Activated B cell treated with CpG ODN at 0.5 μM for 24 hours (primary cell): ENCODE results near the gene ARHGAP15. TPM values are rescaled to one million over a fixed set of nuclear protein-coding genes. Genes with fewer than 3 reads are reported as not detected.

Experiments used
- ATAC-seq: fragments of 200-7000 bp; cut with Tn5 transposase; one replicate; pipeline ENCODE4 v1.10.0; 2021; ENCODE audit warnings: low read depth, mild to moderate bottlenecking, moderate library complexity
- CTCF ChIA-PET: fragments of 350-600 bp; sonication (Branson Sonifier 250); formaldehyde crosslinking; loops from one replicate; lab custom pipeline; 2021; ENCODE audit warnings: antibody characterized with exemption; lab: Charles Lee
- POLR2A ChIA-PET: fragments of 350-600 bp; sonication (Branson Sonifier 250); formaldehyde crosslinking; loops from one replicate; lab custom pipeline; 2021; ENCODE audit warnings: antibody characterized with exemption; lab: Charles Lee
- DNase-seq: peaks from one replicate; pipeline ENCODE4 v3.0.0; 2022
- H3K27ac Mint-ChIP-seq: one replicate; pipeline ENCODE4 v1.8.0; 2020; ENCODE audit warnings: mixed read lengths
- H3K27me3 Mint-ChIP-seq: one replicate; pipeline ENCODE4 v1.8.0; 2021; ENCODE audit warnings: mixed read lengths
- H3K36me3 Mint-ChIP-seq: one replicate; pipeline ENCODE4 v1.8.0; 2021; ENCODE audit warnings: low read depth, mixed read lengths
- H3K4me1 Mint-ChIP-seq: one replicate; pipeline ENCODE4 v1.8.0; 2021; ENCODE audit warnings: mixed read lengths
- H3K4me3 Mint-ChIP-seq: one replicate; pipeline ENCODE4 v1.8.0; 2020; ENCODE audit warnings: mild to moderate bottlenecking, mixed read lengths
- H3K9me3 Mint-ChIP-seq: one replicate; pipeline ENCODE4 v1.8.0; 2020; ENCODE audit warnings: mixed read lengths
- CTCF ChIP-seq: fragments of 200-600 bp; IDR thresholded peaks from one replicate; pipeline ENCODE4 v1.8.0; 2022; ENCODE audit warnings: antibody characterized with exemption, mild to moderate bottlenecking
- intact Hi-C: fragments of 100-400 bp; cut with micrococcal nuclease; formaldehyde crosslinking; loops from one replicate; pipeline ENCODE4 v1.15.1; 2024
- total RNA-seq: library from RNA; stranded (reverse); gene quantifications from 2 replicates; pipeline ENCODE4 v1.2.3, GENCODE V29; 2022

Gene ARHGAP15
- total RNA-seq, 1 donor from 2014 or later: 112 TPM

GRCh38 chr2:143230506-143231253 lies 101.5 kb downstream of the ARHGAP15 start:
- Mint-ChIP-seq H3K4me1 (peaks cover 16% of the 10 kb centered on the region), H3K36me3 (peaks cover 72% of the 10 kb centered on the region), H3K4me3 (no peak overlapping the region), H3K27ac (no peak overlapping the region), H3K9me3 (peaks cover 13% of the 10 kb centered on the region), H3K27me3 (no peaks in the 10 kb centered on the region)
- ChIA-PET CTCF (interaction anchor here (0.6 to 0.8 kb wide), 2 partner anchors 17 to 120 kb away, joined by 3 read pairs; no protein-coding TSS in a partner anchor), POLR2A (no interaction called here)
- ATAC-seq (no peak), DNase-seq (no peak)
- intact Hi-C loops: no loop called here
- no peak for TF ChIP-seq CTCF

- ChIA-PET POLR2A (no interaction called here), CTCF (no interaction called here)
- Mint-ChIP-seq H3K27ac (peak overlapping the region; percentile 61), H3K4me1 (peaks cover 15% of the 10 kb centered on the region), H3K4me3 (no peak overlapping the region), H3K36me3 (peaks cover 73% of the 10 kb centered on the region), H3K9me3 (peaks cover 13% of the 10 kb centered on the region), H3K27me3 (no peaks in the 10 kb centered on the region)
- intact Hi-C loops: no loop called here
- DNase-seq (no peak), ATAC-seq (peak; percentile 25)
- TF ChIP-seq CTCF: no peak
These were observed 102.0 kb downstream of the ARHGAP15 start for GRCh38 chr2:143231254-143231645.

- no peak overlapping the region for H3K4me3 Mint-ChIP-seq
- ChIA-PET CTCF (interaction anchor here (0.5 kb wide), 1 partner anchor 21 kb away, joined by 3 read pairs; no protein-coding TSS in a partner anchor), POLR2A (no interaction called here)
- peaks cover 2% of the 10 kb centered on the region for H3K4me1 Mint-ChIP-seq
- H3K9me3 Mint-ChIP-seq: peaks cover 8% of the 10 kb centered on the region
- ATAC-seq: no peak
- peaks cover 71% of the 10 kb centered on the region for H3K36me3 Mint-ChIP-seq
- intact Hi-C loops: loop anchor here (1.0 kb wide), 1 partner anchor 11 kb away; no protein-coding TSS in a partner anchor
- H3K27me3 Mint-ChIP-seq: no peaks in the 10 kb centered on the region
- H3K27ac Mint-ChIP-seq: no peak overlapping the region
- TF ChIP-seq CTCF: no peak
- DNase-seq: no peak
These were observed 108.0 kb downstream of the ARHGAP15 start for GRCh38 chr2:143237146-143237777.

- Mint-ChIP-seq H3K27ac (no peak overlapping the region), H3K27me3 (no peaks in the 10 kb centered on the region), H3K4me1 (peaks cover 2% of the 10 kb centered on the region), H3K36me3 (peaks cover 38% of the 10 kb centered on the region), H3K9me3 (no peaks in the 10 kb centered on the region), H3K4me3 (no peak overlapping the region)
- intact Hi-C loops: no loop called here
- CTCF ChIA-PET: interaction anchor here (0.9 to 2.5 kb wide), 2 partner anchors 18 to 79 kb away, joined by 3 to 7 read pairs; no protein-coding TSS in a partner anchor
- POLR2A ChIA-PET: no interaction called here
- TF ChIP-seq CTCF: no peak
- no peak for DNase-seq
- no peak for ATAC-seq
These were observed 112.3 kb downstream of the ARHGAP15 start for GRCh38 chr2:143241403-143242088.

- Mint-ChIP-seq H3K9me3 (no peaks in the 10 kb centered on the region), H3K4me1 (peaks cover 13% of the 10 kb centered on the region), H3K4me3 (no peak overlapping the region), H3K27ac (no peak overlapping the region), H3K36me3 (peaks cover 35% of the 10 kb centered on the region), H3K27me3 (no peaks in the 10 kb centered on the region)
- TF ChIP-seq CTCF: no peak
- ChIA-PET CTCF (interaction anchor here (1.6 to 3.0 kb wide), 2 partner anchors 10 to 12 kb away, joined by 5 to 19 read pairs; no protein-coding TSS in a partner anchor), POLR2A (no interaction called here)
- DNase-seq (no peak), ATAC-seq (no peak)
- intact Hi-C loops: no loop called here
These were observed 117.0 kb downstream of the ARHGAP15 start for GRCh38 chr2:143246246-143246645.
